Measurements from ENCODE around the gene PLXNC1.

The PLXNC1 gene

DNA sequence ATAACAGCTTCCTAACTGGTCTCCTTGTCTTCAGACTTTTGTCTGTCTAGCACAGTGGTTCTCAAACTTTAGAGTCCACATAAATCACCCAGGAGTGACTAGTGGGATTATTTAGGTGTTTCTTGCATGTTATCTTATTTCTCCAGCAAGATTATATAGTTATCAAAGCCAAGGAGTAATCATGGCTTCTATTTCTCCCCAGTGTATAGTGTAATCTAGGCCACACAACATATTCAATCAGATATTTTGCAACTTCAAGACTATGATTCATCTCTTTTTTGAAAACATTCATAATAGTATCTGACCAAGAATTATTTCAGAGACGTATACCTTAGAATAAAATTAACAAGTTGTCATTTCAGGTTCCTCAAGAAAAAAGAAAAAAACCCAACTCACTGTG, 179.4 kb downstream of the PLXNC1 start:
- no peak overlapping the region for H3K4me3 ChIP-seq (replicated peaks; ENCODE audit: insufficient read depth, low read length)
- DNase-seq (ENCODE audit: low read depth in 1 of 2, low spot score in 1 of 2), result no peak
- TF ChIP-seq SPI1 (IDR thresholded peaks at IDR 0.05; ENCODE audit: borderline replicate concordance, low read depth) (no peak), POLR2AphosphoS5 (IDR thresholded peaks at IDR 0.05; ENCODE audit: low read depth) (no peak), GABPA (IDR thresholded peaks at IDR 0.05; ENCODE audit: low read depth) (no peak)
- TF ChIP-seq, protein P1, sequence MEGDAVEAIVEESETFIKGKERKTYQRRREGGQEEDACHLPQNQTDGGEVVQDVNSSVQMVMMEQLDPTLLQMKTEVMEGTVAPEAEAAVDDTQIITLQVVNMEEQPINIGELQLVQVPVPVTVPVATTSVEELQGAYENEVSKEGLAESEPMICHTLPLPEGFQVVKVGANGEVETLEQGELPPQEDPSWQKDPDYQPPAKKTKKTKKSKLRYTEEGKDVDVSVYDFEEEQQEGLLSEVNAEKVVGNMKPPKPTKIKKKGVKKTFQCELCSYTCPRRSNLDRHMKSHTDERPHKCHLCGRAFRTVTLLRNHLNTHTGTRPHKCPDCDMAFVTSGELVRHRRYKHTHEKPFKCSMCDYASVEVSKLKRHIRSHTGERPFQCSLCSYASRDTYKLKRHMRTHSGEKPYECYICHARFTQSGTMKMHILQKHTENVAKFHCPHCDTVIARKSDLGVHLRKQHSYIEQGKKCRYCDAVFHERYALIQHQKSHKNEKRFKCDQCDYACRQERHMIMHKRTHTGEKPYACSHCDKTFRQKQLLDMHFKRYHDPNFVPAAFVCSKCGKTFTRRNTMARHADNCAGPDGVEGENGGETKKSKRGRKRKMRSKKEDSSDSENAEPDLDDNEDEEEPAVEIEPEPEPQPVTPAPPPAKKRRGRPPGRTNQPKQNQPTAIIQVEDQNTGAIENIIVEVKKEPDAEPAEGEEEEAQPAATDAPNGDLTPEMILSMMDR (IDR thresholded peaks at IDR 0.05; ENCODE audit: insufficient read depth, low read length), result no peak
- TF ChIP-seq, protein P2, sequence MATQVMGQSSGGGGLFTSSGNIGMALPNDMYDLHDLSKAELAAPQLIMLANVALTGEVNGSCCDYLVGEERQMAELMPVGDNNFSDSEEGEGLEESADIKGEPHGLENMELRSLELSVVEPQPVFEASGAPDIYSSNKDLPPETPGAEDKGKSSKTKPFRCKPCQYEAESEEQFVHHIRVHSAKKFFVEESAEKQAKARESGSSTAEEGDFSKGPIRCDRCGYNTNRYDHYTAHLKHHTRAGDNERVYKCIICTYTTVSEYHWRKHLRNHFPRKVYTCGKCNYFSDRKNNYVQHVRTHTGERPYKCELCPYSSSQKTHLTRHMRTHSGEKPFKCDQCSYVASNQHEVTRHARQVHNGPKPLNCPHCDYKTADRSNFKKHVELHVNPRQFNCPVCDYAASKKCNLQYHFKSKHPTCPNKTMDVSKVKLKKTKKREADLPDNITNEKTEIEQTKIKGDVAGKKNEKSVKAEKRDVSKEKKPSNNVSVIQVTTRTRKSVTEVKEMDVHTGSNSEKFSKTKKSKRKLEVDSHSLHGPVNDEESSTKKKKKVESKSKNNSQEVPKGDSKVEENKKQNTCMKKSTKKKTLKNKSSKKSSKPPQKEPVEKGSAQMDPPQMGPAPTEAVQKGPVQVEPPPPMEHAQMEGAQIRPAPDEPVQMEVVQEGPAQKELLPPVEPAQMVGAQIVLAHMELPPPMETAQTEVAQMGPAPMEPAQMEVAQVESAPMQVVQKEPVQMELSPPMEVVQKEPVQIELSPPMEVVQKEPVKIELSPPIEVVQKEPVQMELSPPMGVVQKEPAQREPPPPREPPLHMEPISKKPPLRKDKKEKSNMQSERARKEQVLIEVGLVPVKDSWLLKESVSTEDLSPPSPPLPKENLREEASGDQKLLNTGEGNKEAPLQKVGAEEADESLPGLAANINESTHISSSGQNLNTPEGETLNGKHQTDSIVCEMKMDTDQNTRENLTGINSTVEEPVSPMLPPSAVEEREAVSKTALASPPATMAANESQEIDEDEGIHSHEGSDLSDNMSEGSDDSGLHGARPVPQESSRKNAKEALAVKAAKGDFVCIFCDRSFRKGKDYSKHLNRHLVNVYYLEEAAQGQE (IDR thresholded peaks at IDR 0.05; ENCODE audit: insufficient replicate concordance, low read depth), result no peak
- H3K27ac ChIP-seq (replicated peaks), result no peak overlapping the region
- no peaks in the 10 kb centered on the region for H3K27me3 ChIP-seq (ENCODE audit: insufficient read depth, poor library complexity, severe bottlenecking)

DNA sequence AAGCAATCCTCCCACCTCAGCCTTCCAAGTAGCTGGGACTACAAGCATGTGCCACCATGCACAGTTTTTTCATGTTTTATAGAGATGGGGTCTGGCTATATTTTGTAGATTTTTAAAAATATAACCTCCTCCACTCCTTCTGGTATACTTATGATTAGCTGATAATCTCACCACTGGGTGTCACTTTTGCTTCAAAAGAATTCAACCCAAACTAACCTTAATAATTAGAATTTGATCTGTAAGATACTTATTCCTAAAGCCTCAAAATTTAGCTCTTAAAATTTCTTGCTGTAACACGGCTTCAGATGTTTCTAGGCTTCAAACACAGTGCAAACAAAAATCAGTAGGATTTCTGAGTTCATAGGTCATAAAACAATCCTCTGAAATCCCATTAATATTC, 181.0 kb downstream of the PLXNC1 start:
- DNase-seq (ENCODE audit: low read depth in 1 of 2, low spot score in 1 of 2), result no peak
- TF ChIP-seq SPI1 (IDR thresholded peaks at IDR 0.05; ENCODE audit: borderline replicate concordance, low read depth) (no peak), GABPA (IDR thresholded peaks at IDR 0.05; ENCODE audit: low read depth) (no peak), POLR2AphosphoS5 (IDR thresholded peaks at IDR 0.05; ENCODE audit: low read depth) (no peak)
- TF ChIP-seq, protein P1 (IDR thresholded peaks at IDR 0.05; ENCODE audit: insufficient read depth, low read length), result no peak
- TF ChIP-seq, protein P2 (IDR thresholded peaks at IDR 0.05; ENCODE audit: insufficient replicate concordance, low read depth), result no peak
- H3K4me3 ChIP-seq (replicated peaks; ENCODE audit: insufficient read depth, low read length), result no peak overlapping the region

DNA sequence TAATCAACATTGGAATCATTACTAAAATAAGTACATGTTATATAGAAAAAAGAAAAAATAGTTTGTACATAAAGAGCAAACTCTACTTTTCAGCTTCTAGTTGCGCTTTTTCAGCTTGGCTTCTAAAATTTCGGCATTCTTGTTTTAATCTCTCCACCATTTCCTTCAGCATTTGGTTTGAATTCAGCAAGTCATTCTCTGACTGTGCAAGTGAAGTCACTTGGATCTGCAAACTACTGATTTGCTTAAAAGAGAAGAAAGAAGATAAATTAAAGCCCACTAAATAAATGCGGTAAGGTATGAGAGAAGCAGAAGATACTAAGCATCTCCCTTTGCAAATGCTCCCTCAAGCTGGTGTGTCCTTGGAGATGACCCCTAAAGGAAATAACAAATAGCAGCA, 185.0 kb downstream of the PLXNC1 start:
- H3K4me3 ChIP-seq (replicated peaks; ENCODE audit: insufficient read depth, low read length), result no peak overlapping the region
- no peak overlapping the region for H3K27ac ChIP-seq (replicated peaks)
- no peaks in the 10 kb centered on the region for H3K27me3 ChIP-seq (ENCODE audit: insufficient read depth, poor library complexity, severe bottlenecking)
- DNase-seq (ENCODE audit: low read depth in 1 of 2, low spot score in 1 of 2), result no peak
- TF ChIP-seq, protein P2 (IDR thresholded peaks at IDR 0.05; ENCODE audit: insufficient replicate concordance, low read depth), result no peak
- TF ChIP-seq GABPA (IDR thresholded peaks at IDR 0.05; ENCODE audit: low read depth), result no peak

More for the DNA sequence above, 181.0 kb downstream of the PLXNC1 start:
- Histone ChIP-seq H3K27ac (replicated peaks) (no peak overlapping the region), H3K27me3 (ENCODE audit: insufficient read depth, poor library complexity, severe bottlenecking) (no peaks in the 10 kb centered on the region)

All from HL-60 (cell line).